Ovary (tissue), 3 donors: Measurements from ENCODE around the gene HES5.

ENCODE experiments used
- CTCF ChIP-seq, 3 donors: fragments of 450-650 bp in 2 of 3; fragments of 200-600 bp in 1 of 3; IDR thresholded peaks; one replicate each; pipeline versions ENCODE4 v1.5.1 to v1.8.0; 2016 to 2022; ENCODE audit warnings: antibody characterized with exemption in 3 of 3, mild to moderate bottlenecking in 1 of 3
- EP300 ChIP-seq: sonication (generic); formaldehyde crosslinking; IDR thresholded peaks from one replicate; pipeline ENCODE4 v1.6.1; 2017; ENCODE audit warnings: antibody characterized with exemption
- POLR2A ChIP-seq: fragments of 450-650 bp; IDR thresholded peaks from one replicate; pipeline ENCODE4 v1.6.1; 2017; ENCODE audit warnings: antibody characterized with exemption, mild to moderate bottlenecking, moderate library complexity
- donor health status: DM: no; HTN: no; CAD: no.

- TF ChIP-seq CTCF (IDR thresholded peaks at IDR 0.05) (no peak), POLR2A (no peak), EP300 (no peak)
Measured at GRCh38 chr1:2547210-2548067, 17.4 kb upstream of the HES5 start.
